Stimulated activated CD8-positive, alpha-beta memory T cell treated with anti-CD3 and anti-CD28 coated beads, Interleukin-7, amount 100 ng/mL, for 4 hours (primary cell): ENCODE data around the gene PAM16.

Source experiments
- DNase-seq, 2 donors: peaks; one replicate each; pipeline ENCODE4 v3.0.0-alpha.2; 2020; ENCODE audit warnings: low read depth in 2 of 2

Gene PAM16

GRCh38 chr16:4383591-4384444 lies 32.7 kb upstream of the PAM16 start:
- DNase-seq, result no peak

GRCh38 chr16:4382795-4383357 lies 31.8 kb upstream of the PAM16 start:
- DNase-seq, result no peak

- DNase-seq, result no peak
Measured at GRCh38 chr16:4381935-4382794, 31.0 kb upstream of the PAM16 start.

- no peak for DNase-seq
Measured at GRCh38 chr16:4381072-4381934, 30.2 kb upstream of the PAM16 start.

GRCh38 chr16:4380119-4381063 lies 29.3 kb upstream of the PAM16 start:
- DNase-seq, result no peak

GRCh38 chr16:4378999-4379690 lies 28.0 kb upstream of the PAM16 start:
- no peak for DNase-seq

- no peak for DNase-seq
Measured at GRCh38 chr16:4378161-4378666, 27.1 kb upstream of the PAM16 start.

- no peak for DNase-seq
Measured at GRCh38 chr16:4377573-4378154, 26.5 kb upstream of the PAM16 start.

- no peak for DNase-seq
Measured at GRCh38 chr16:4376893-4377572, 25.9 kb upstream of the PAM16 start.

GRCh38 chr16:4376126-4376892 lies 25.2 kb upstream of the PAM16 start:
- DNase-seq, result no peak

- DNase-seq, result no peak
Measured at GRCh38 chr16:4375717-4376116, 24.6 kb upstream of the PAM16 start.

- DNase-seq, result no peak
Measured at GRCh38 chr16:4373909-4374742, 23.0 kb upstream of the PAM16 start.

GRCh38 chr16:4373356-4373908 lies 22.3 kb upstream of the PAM16 start:
- DNase-seq, result no peak

- DNase-seq, result no peak
Measured at GRCh38 chr16:4372578-4373355, 21.6 kb upstream of the PAM16 start.

GRCh38 chr16:4372001-4372577 lies 21.0 kb upstream of the PAM16 start:
- no peak for DNase-seq
